Duodenal mucosa (tissue), 2 donors: ENCODE data around the gene TLCD3A.
"Not testable (repeated sequence)": the region's sequence is repeated elsewhere in the genome, so short reads cannot be mapped to it uniquely, and the experiment has no call there.

ENCODE experiments used
- H3K27ac ChIP-seq: one replicate; pipeline ENCODE4 v1.7.0; 2013; ENCODE audit warnings: low read depth, low read length
- H3K27me3 ChIP-seq, 2 donors: one replicate each; pipeline ENCODE4 v1.7.0; 2013; ENCODE audit warnings: low read length in 2 of 2, control low read depth in 1 of 2; ENCODE audit not compliant: insufficient read depth in 2 of 2, control insufficient read depth in 1 of 2
- H3K36me3 ChIP-seq, 2 donors: one replicate each; pipeline ENCODE4 v1.7.0; 2013; ENCODE audit warnings: low read length in 2 of 2, control low read depth in 1 of 2; ENCODE audit not compliant: insufficient read depth in 2 of 2, control insufficient read depth in 1 of 2
- H3K4me1 ChIP-seq, 2 donors: one replicate each; pipeline ENCODE4 v1.7.0; 2013; ENCODE audit warnings: low read length in 2 of 2, control low read depth in 1 of 2; ENCODE audit not compliant: insufficient read depth in 2 of 2, control insufficient read depth in 1 of 2
- H3K4me3 ChIP-seq, 2 donors: one replicate each; pipeline ENCODE4 v1.7.0; 2013; ENCODE audit warnings: low read length in 2 of 2, low read depth in 1 of 2
- H3K9ac ChIP-seq, 2 donors: one replicate each; pipeline ENCODE4 v1.7.0; 2013; ENCODE audit warnings: low read length in 2 of 2, low read depth in 1 of 2
- H3K9me3 ChIP-seq, 2 donors: one replicate each; pipeline ENCODE4 v1.7.0; 2013; ENCODE audit warnings: low read length in 2 of 2, control low read depth in 1 of 2; ENCODE audit not compliant: control insufficient read depth in 1 of 2

TLCD3A gene

DNA sequence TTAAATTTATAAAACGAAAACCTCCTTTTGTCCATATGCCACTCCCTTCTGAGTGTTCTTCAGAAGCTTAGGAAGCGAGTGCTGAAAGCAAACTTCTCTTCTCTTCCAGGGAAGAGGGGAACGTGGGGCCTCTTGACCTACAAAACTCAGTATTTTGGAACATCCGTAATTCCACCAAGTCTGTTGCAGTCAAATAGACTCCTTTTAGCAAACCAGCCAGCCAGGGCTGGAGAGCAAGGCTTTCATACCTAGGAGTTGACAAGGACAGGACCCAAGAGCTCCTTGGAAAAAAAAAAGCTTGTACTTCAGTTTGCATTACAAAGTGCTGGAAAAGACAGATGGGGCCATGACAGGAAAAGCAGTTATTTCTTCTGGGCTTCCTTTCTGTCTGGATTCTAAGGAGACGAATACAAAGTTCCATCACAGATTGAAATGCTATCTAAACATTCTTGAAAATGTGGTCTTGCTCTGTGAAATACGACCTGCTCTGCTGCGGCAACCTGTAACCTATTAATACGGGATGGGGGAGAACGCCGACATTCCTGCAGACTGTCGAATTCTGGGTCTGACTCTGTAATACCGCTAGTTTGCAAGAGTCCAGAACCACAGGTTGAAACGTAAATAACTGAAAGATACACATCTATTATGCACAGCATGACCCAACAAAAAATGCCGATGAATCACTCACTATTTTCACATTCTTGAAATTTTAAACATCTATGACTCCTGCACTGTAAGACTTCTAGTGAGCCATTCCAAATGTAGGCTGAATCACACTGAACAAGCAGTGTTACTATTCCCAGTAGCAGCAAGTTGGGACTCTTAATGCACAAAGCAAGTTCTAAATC, 38.4 kb upstream of the TLCD3A start:
- Histone ChIP-seq H3K27ac (no peak overlapping the region), H3K4me1 (no peaks in the 10 kb centered on the region), H3K9me3 (no peaks in the 10 kb centered on the region), H3K36me3 (peaks cover 22 to 71% of the 10 kb centered on the region in 2 donors), H3K9ac (no peak overlapping the region), H3K4me3 (no peak overlapping the region), H3K27me3 (no peaks in the 10 kb centered on the region)

DNA sequence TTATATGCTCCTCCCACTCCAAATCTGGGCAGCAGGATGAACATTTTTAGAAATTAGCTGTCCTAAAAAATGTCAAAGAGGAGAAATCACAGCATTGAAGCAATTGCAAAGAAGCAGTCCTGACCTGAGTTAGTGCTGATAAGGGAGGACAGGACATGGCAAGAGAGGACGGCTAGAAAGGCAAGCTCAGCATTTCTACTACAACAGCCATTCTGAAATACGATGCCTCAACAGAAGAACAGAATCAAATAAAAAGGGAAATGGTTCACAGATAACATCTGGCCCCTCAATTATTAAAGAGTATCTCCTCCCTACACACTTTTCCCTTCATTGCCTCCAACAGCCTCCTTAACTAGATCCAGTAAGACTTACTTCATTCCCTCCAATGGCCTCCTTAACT, 36.0 kb upstream of the TLCD3A start:
- H3K27ac ChIP-seq, result no peak overlapping the region
- H3K9ac ChIP-seq, result no peak overlapping the region
- no peaks in the 10 kb centered on the region for H3K9me3 ChIP-seq
- peaks cover 14 to 52% of the 10 kb centered on the region in 2 donors for H3K36me3 ChIP-seq
- no peaks in the 10 kb centered on the region for H3K27me3 ChIP-seq
- no peak overlapping the region for H3K4me3 ChIP-seq
- no peaks in the 10 kb centered on the region for H3K4me1 ChIP-seq

DNA sequence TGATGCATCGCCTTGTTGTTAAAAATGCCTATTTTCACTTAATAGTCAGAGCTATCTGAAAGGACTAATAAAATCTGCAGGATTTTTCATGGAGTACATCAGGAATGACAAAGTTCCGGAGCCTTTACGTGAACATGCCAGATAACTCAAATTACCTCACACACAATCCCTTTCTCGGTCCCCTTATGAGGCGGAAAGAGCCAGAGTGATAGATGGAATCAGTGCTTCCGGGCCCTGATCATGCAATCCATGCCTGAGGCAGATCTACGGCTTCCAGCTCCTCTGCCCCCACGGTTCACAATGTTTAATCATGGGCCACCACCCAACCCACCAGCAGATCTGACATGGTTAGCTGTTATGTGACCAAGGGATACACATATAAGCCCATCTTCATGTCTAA, 34.7 kb upstream of the TLCD3A start:
- Histone ChIP-seq H3K4me3 (no peak overlapping the region), H3K27me3 (no peaks in the 10 kb centered on the region), H3K36me3 (peaks cover 14 to 49% of the 10 kb centered on the region in 2 donors), H3K4me1 (no peaks in the 10 kb centered on the region), H3K9me3 (no peaks in the 10 kb centered on the region), H3K27ac (no peak overlapping the region), H3K9ac (no peak overlapping the region)

DNA sequence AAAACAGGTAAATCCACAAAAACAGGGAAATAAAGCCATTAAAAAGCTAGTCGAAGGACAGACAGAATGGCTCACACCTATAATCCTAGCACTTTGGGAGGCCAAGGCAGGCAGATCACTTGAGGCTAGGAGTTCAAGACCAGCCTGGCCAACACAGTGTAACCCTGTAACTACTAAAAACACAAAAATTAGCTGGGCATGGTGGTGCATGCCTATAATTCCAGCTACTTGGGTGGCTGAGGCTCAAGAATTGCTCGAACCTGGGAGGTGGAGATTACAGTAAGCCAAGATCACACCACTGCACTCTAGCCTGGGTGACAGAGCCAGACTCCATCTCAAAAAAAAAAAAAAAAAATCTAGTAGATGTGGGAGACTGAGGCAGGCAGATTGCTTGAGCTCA, 34.3 kb upstream of the TLCD3A start:
- not testable (repeated sequence) for H3K9me3 ChIP-seq, H3K4me3 ChIP-seq, H3K27me3 ChIP-seq, H3K27ac ChIP-seq, H3K9ac ChIP-seq, H3K4me1 ChIP-seq
- H3K36me3 ChIP-seq, result peaks cover 14 to 47% of the 10 kb centered on the region in 2 donors

DNA sequence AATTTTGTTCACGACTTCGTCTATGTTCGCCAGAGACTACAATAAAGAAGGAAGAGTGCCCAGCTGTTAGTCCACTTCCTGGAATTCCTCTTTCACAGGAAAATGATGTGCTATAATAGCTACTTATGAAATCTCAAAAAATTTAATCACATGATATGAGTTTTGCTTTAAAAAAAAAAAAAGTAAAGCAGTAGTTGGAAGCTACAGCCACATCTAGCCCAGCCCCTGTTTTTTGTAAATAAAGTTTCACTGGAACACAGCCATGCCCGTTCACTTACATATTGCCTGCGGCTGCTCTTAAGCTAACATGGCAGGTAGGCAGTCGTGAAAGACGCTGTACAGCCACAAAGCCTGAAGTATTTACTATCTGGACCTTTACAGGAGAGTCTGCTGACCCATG, 33.1 kb upstream of the TLCD3A start:
- H3K36me3 ChIP-seq, result peaks cover 8 to 37% of the 10 kb centered on the region in 2 donors
- H3K27ac ChIP-seq, result no peak overlapping the region
- no peak overlapping the region for H3K9ac ChIP-seq
- no peak overlapping the region for H3K4me3 ChIP-seq
- no peaks in the 10 kb centered on the region for H3K4me1 ChIP-seq
- H3K27me3 ChIP-seq, result no peaks in the 10 kb centered on the region
- no peaks in the 10 kb centered on the region for H3K9me3 ChIP-seq

DNA sequence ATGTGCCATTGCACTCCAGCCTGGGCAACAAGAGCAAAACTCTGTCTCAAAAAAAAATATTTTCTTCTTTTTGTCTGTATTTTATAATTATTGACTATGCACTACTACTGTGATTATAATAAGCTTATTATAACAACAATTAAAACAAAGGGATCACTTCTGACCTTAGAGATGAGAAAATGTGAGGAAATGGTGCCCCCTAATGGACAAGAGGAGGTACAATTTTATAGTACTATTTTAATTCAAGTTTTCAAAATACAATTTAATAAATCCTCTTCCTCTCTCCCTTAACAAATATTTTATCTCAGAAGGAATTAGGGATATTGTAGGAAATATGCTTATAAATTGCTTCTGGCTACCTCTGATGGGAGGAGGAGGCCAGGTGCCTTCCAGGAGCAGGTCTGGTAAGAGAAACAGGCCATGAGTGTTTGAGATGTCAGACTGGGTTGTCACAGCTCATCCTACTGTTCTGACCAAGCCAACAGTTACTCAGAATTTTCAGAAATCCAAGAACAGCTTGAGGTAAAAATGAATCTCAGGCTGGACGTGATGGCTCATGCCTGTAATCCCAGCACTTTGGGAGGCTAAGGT, 31.8 kb upstream of the TLCD3A start:
- Histone ChIP-seq H3K27ac (no peak overlapping the region), H3K27me3 (no peaks in the 10 kb centered on the region), H3K4me3 (no peak overlapping the region), H3K4me1 (no peaks in the 10 kb centered on the region), H3K9me3 (no peaks in the 10 kb centered on the region), H3K9ac (no peak overlapping the region), H3K36me3 (peaks cover 0 to 30% of the 10 kb centered on the region in 2 donors)

DNA sequence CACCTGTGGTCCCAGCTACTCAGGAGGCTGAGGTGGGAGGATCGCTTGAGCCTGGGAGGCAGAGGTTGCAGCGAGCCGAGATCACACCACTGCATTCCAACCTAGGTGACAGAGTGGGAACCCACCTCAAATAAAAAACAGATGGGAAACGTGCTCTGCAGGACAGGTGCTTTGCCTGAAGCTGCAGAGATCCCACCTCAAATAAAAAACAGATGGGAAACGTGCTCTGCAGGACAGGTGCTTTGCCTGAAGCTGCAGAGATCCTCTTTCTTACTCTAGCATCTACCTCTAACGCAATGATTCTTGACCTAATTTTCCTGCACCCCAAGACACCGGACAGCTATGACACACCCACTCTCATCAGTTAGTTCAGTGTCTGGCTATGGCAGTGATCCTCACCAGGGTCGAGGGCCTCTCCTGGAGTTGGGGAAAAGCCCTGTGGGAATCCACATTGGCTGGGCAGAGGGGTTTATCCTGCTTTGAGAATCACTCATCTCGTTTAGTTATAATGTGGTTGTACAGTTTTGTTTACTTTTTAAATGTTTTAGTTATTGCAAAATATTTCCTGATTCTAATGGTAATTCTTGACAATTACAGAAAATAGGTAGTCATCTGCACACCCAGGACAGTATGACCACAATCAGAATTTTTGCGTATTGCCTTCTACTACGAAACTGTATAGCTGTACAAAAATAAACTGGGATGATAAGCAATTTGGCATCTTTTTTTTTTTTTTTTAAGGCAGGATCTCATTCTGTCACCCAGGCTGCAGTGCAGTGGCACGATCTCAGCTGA, 29.1 kb upstream of the TLCD3A start:
- no peaks in the 10 kb centered on the region for H3K27me3 ChIP-seq
- peaks cover under 1 to 18% of the 10 kb centered on the region in 2 donors for H3K36me3 ChIP-seq
- no peak overlapping the region for H3K4me3 ChIP-seq
- H3K27ac ChIP-seq, result no peak overlapping the region
- H3K9me3 ChIP-seq, result no peaks in the 10 kb centered on the region
- no peaks in the 10 kb centered on the region for H3K4me1 ChIP-seq
- H3K9ac ChIP-seq, result no peak overlapping the region

DNA sequence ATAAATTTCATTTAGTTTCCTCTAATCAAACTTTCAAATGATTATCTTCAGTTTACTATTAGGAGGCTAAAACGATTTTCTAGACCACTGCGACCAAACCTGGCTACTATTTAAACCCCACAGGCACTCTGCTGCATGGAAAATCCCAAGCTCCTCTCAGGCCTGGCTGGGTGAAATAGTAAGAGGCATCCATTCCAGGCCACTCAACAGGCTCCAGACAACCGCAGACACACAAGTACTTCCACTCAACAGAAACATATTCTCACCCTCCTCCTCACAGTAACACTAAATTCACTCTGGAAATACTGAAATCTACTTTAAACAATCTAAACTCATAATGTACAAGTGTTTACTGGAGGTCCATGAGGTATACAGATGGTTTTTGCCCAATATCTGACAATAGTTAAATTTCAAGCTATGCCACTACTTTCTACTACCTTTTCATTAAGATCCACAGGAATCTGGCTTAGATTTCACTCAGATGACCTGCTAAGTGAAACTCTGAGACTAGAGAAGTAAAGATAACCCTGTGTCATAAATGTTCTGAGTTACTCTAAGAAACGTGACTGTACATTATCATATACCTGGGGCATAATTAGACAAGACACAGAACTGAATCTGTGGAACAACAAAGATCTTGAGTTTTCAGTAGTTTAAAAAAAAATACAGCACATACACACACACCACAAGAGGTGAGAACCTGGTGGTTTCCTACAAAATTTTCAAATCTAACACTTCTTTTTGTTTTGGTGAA, 28.1 kb upstream of the TLCD3A start:
- H3K4me3 ChIP-seq, result no peak overlapping the region
- H3K27ac ChIP-seq, result no peak overlapping the region
- H3K27me3 ChIP-seq, result no peaks in the 10 kb centered on the region
- peaks cover 8 to 28% of the 10 kb centered on the region in 2 donors for H3K36me3 ChIP-seq
- H3K9ac ChIP-seq, result no peak overlapping the region
- no peaks in the 10 kb centered on the region for H3K4me1 ChIP-seq
- no peaks in the 10 kb centered on the region for H3K9me3 ChIP-seq

DNA sequence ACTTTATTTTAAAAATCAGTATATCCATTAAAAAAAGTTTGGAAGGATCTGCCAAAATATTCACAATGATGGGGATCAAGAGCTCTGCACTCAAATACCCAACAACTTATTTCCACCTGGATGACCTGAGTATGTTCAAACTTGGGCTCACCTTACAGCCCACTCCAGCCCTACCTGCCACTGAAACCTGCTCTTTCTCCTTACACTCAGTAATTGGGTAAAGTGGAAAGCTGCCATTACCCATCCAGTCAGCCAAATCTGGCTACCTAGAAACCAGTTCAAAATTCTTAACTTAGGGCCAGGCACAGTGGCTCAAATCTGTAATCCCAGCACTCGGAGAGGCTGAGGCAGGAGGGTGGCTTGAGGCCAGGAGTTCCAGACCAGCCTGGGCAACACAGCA, 27.4 kb upstream of the TLCD3A start:
- no peak overlapping the region for H3K27ac ChIP-seq
- peaks cover 13 to 35% of the 10 kb centered on the region in 2 donors for H3K36me3 ChIP-seq
- H3K9me3 ChIP-seq, result no peaks in the 10 kb centered on the region
- H3K9ac ChIP-seq, result no peak overlapping the region
- no peak overlapping the region for H3K4me3 ChIP-seq
- no peaks in the 10 kb centered on the region for H3K27me3 ChIP-seq
- no peaks in the 10 kb centered on the region for H3K4me1 ChIP-seq
